GM19395 (cell line): Measurements from ENCODE around the gene OLFML3.
"Not testable (repeated sequence)": the region's sequence is repeated elsewhere in the genome, so short reads cannot be mapped to it uniquely, and the experiment has no call there.

Source experiments
- ATAC-seq: cut with Tn5 transposase; IDR thresholded peaks from one replicate; pipeline ENCODE4 v1.9.1; 2021; ENCODE audit warnings: mild to moderate bottlenecking, moderate library complexity; ENCODE audit not compliant: unreplicated experiment

The OLFML3 gene

GRCh38 chr1:113948151-113948550, 31.1 kb upstream of the OLFML3 start:
- not testable (repeated sequence) for ATAC-seq

GRCh38 chr1:113949007-113949406, 30.3 kb upstream of the OLFML3 start:
- ATAC-seq, result no peak

- no peak for ATAC-seq
Observed at GRCh38 chr1:113950908-113951307, 28.4 kb upstream of the OLFML3 start.

- no peak for ATAC-seq
Observed at GRCh38 chr1:113951719-113952118, 27.6 kb upstream of the OLFML3 start.

- no peak for ATAC-seq
Observed at GRCh38 chr1:113957984-113958383, 21.3 kb upstream of the OLFML3 start.

GRCh38 chr1:113958691-113959090, 20.6 kb upstream of the OLFML3 start:
- no peak for ATAC-seq

- ATAC-seq, result no peak
Observed at GRCh38 chr1:113963281-113963906, 15.9 kb upstream of the OLFML3 start.

GRCh38 chr1:113965703-113966412, 13.4 kb upstream of the OLFML3 start:
- ATAC-seq, result no peak

- no peak for ATAC-seq
Observed at GRCh38 chr1:113972954-113973353, 6.3 kb upstream of the OLFML3 start.

GRCh38 chr1:113975211-113975895, 3.9 kb upstream of the OLFML3 start:
- ATAC-seq, result no peak

GRCh38 chr1:113976609-113977278, 2.5 kb upstream of the OLFML3 start:
- no peak for ATAC-seq

- no peak for ATAC-seq
Observed at GRCh38 chr1:113977906-113978305, 1.4 kb upstream of the OLFML3 start.

- ATAC-seq, result no peak
Observed at GRCh38 chr1:113980110-113980509, 836 bp downstream of the OLFML3 start.

- ATAC-seq, result no peak
Observed at GRCh38 chr1:113981962-113982931, 3.0 kb downstream of the OLFML3 start.

GRCh38 chr1:113982949-113983348, 3.7 kb downstream of the OLFML3 start:
- ATAC-seq, result no peak

GRCh38 chr1:113983391-113983790, 4.1 kb downstream of the OLFML3 start:
- no peak for ATAC-seq

GRCh38 chr1:113983826-113984225, 4.6 kb downstream of the OLFML3 start:
- ATAC-seq, result no peak

- ATAC-seq, result no peak
Observed at GRCh38 chr1:113984710-113985109, 5.4 kb downstream of the OLFML3 start.

- no peak for ATAC-seq
Observed at GRCh38 chr1:113986802-113987201, 7.5 kb downstream of the OLFML3 start.

GRCh38 chr1:113987259-113987658, 8.0 kb downstream of the OLFML3 start:
- ATAC-seq, result no peak
